Activated CD4-positive, alpha-beta T cell treated with anti-CD3 and anti-CD28 coated beads, Interleukin-2, amount 50 U/mL, for 16 hours (primary cell): ENCODE results near the gene DLG1.
A peak's percentile ranks its signal among the peaks of the same experiment; 100 is the strongest.
"Not testable (repeated sequence)": the region's sequence is repeated elsewhere in the genome, so short reads cannot be mapped to it uniquely, and the experiment has no call there.

ENCODE experiments used
- DNase-seq: peaks from one replicate; pipeline ENCODE4 v3.0.0-alpha.2; 2020

DLG1 gene

GRCh38 chr3:197206913-197207312, 91.5 kb downstream of the DLG1 start:
- DNase-seq, result no peak

GRCh38 chr3:197205675-197206074, 92.7 kb downstream of the DLG1 start:
- no peak for DNase-seq

GRCh38 chr3:197205265-197205664, 93.1 kb downstream of the DLG1 start:
- no peak for DNase-seq

- DNase-seq, result no peak
Measured at GRCh38 chr3:197204736-197205135, 93.7 kb downstream of the DLG1 start.

- no peak for DNase-seq
Measured at GRCh38 chr3:197203714-197204146, 94.7 kb downstream of the DLG1 start.

- no peak for DNase-seq
Measured at GRCh38 chr3:197202694-197203093, 95.7 kb downstream of the DLG1 start.

GRCh38 chr3:197201791-197202452, 96.5 kb downstream of the DLG1 start:
- DNase-seq, result no peak

- not testable (repeated sequence) for DNase-seq
Measured at GRCh38 chr3:197200856-197201255, 97.6 kb downstream of the DLG1 start.

GRCh38 chr3:197197334-197197733, 101.1 kb downstream of the DLG1 start:
- no peak for DNase-seq

- DNase-seq, result no peak
Measured at GRCh38 chr3:197196192-197196591, 102.2 kb downstream of the DLG1 start.

- no peak for DNase-seq
Measured at GRCh38 chr3:197195326-197195725, 103.1 kb downstream of the DLG1 start.

- DNase-seq, result not testable (repeated sequence)
Measured at GRCh38 chr3:197193759-197194158, 104.7 kb downstream of the DLG1 start.

GRCh38 chr3:197191897-197192296, 106.5 kb downstream of the DLG1 start:
- DNase-seq, result no peak

- DNase-seq, result peak; percentile 33
Measured at GRCh38 chr3:197189623-197190022, 108.8 kb downstream of the DLG1 start.

- DNase-seq, result no peak
Measured at GRCh38 chr3:197188963-197189362, 109.4 kb downstream of the DLG1 start.

GRCh38 chr3:197186887-197187588, 111.4 kb downstream of the DLG1 start:
- peak; percentile 65 for DNase-seq

GRCh38 chr3:197183582-197183981, 114.8 kb downstream of the DLG1 start:
- DNase-seq, result no peak

GRCh38 chr3:197181741-197182140, 116.7 kb downstream of the DLG1 start:
- no peak for DNase-seq

GRCh38 chr3:197178998-197179397, 119.4 kb downstream of the DLG1 start:
- no peak for DNase-seq

- no peak for DNase-seq
Measured at GRCh38 chr3:197175503-197175902, 122.9 kb downstream of the DLG1 start.

- no peak for DNase-seq
Measured at GRCh38 chr3:197174927-197175326, 123.5 kb downstream of the DLG1 start.

GRCh38 chr3:197173620-197174019, 124.8 kb downstream of the DLG1 start:
- no peak for DNase-seq

GRCh38 chr3:197171481-197172067, 126.8 kb downstream of the DLG1 start:
- no peak for DNase-seq

GRCh38 chr3:197169028-197169427, 129.4 kb downstream of the DLG1 start:
- no peak for DNase-seq
